Hepatocyte (in vitro differentiated cells): ENCODE data around the gene WDR54. TPM values are rescaled to one million over a fixed set of nuclear protein-coding genes. Genes with fewer than 3 reads are reported as not detected.

ENCODE experiments used
- DNase-seq: peaks from one replicate; pipeline ENCODE4 v3.0.0-alpha.2; 2016; ENCODE audit warnings: low spot score
- H2AFZ ChIP-seq: fragments of 200-600 bp; sonication (generic); 2 replicates; pipeline ENCODE4 v1.6.0; 2016; ENCODE audit warnings: antibody characterized with exemption, mild to moderate bottlenecking
- H3K27ac ChIP-seq: fragments of 200-600 bp; sonication (generic); 2 replicates; pipeline ENCODE4 v1.5.1; 2016; ENCODE audit warnings: mild to moderate bottlenecking
- H3K27me3 ChIP-seq: fragments of 200-600 bp; sonication (generic); 2 replicates; pipeline ENCODE4 v1.6.1; 2016
- H3K36me3 ChIP-seq: fragments of 200-600 bp; sonication (generic); replicated peaks from 2 replicates; pipeline ENCODE4 v1.5.1; 2016; ENCODE audit warnings: low read depth; ENCODE audit not compliant: insufficient read depth
- H3K4me1 ChIP-seq: fragments of 200-600 bp; sonication (generic); 2 replicates; pipeline ENCODE4 v1.5.1; 2016; ENCODE audit warnings: mild to moderate bottlenecking, moderate library complexity; ENCODE audit not compliant: insufficient read depth
- H3K4me2 ChIP-seq: fragments of 200-600 bp; sonication (generic); 2 replicates; pipeline ENCODE4 v1.6.0; 2016
- H3K4me3 ChIP-seq: fragments of 200-600 bp; sonication (generic); 2 replicates; pipeline ENCODE4 v1.5.1; 2016; ENCODE audit warnings: mild to moderate bottlenecking
- H3K79me2 ChIP-seq: fragments of 200-600 bp; sonication (generic); 2 replicates; pipeline ENCODE4 v1.6.0; 2017; ENCODE audit warnings: mild to moderate bottlenecking
- H3K9me2 ChIP-seq: fragments of 200-600 bp; sonication (generic); replicated peaks from 2 replicates; pipeline ENCODE4 v1.6.0; 2017; ENCODE audit warnings: mild to moderate bottlenecking; ENCODE audit not compliant: insufficient read depth
- H3K9me3 ChIP-seq: fragments of 200-600 bp; sonication (generic); 2 replicates; pipeline ENCODE4 v1.5.1; 2016; ENCODE audit warnings: low read depth, mild to moderate bottlenecking
- H4K20me1 ChIP-seq: fragments of 200-600 bp; sonication (generic); 2 replicates; pipeline ENCODE4 v1.6.0; 2016; ENCODE audit warnings: mild to moderate bottlenecking; ENCODE audit not compliant: insufficient read depth, poor library complexity, severe bottlenecking
- CTCF ChIP-seq: fragments of 200-600 bp; sonication (generic); IDR thresholded peaks from 2 replicates; pipeline ENCODE4 v1.5.1; 2016; ENCODE audit warnings: antibody characterized with exemption, mild to moderate bottlenecking; ENCODE audit not compliant: poor library complexity
- EZH2 ChIP-seq: fragments of 200-600 bp; sonication (generic); IDR thresholded peaks from 2 replicates; pipeline ENCODE4 v1.6.1; 2016; ENCODE audit warnings: antibody characterized with exemption, mild to moderate bottlenecking, borderline replicate concordance
- EZH2phosphoT487 ChIP-seq: fragments of 200-600 bp; sonication (generic); IDR thresholded peaks from one replicate; pipeline ENCODE4 v1.6.1; 2018; ENCODE audit warnings: antibody characterized with exemption, mild to moderate bottlenecking, low read depth, moderate library complexity; ENCODE audit not compliant: unreplicated experiment, severe bottlenecking
- WGBS: methylation state at CpG from one replicate; pipeline ENCODE4 v1.1.6; 2016; ENCODE audit warnings: low lambda C conversion rate; ENCODE audit errors: missing lambda C conversion rate; 5-methylcytosine and 5-hydroxymethylcytosine counted together
- polyA plus RNA-seq: library from polyadenylated mRNA; unstranded; fragments of >200 nt; fragmentation: Nextera tagmentation; extraction: Ambion mirVana; gene quantifications from 2 replicates; pipeline ENCODE4 v1.2.1, GENCODE V29; 2016
- total RNA-seq: library from RNA; depleted of rRNA; stranded (reverse); fragments of >200 nt; gene quantifications from 2 replicates; pipeline ENCODE4 v1.2.3, GENCODE V29; 2014

Gene WDR54
- total and polyA plus RNA-seq, 2 experiments from 2014 or later, result 6.2 to 22.6 TPM

GRCh38 chr2:74383254-74383653 is 38.3 kb upstream of the WDR54 start:
- TF ChIP-seq CTCF (no peak), EZH2 (no peak), EZH2phosphoT487 (no peak)
- no peak overlapping the region for H3K4me3 ChIP-seq
- H3K9me3 ChIP-seq, result no peaks in the 10 kb centered on the region
- H3K36me3 ChIP-seq, result no peaks in the 10 kb centered on the region
- 57% methylated on average over 1 of the region's 1 CpG for WGBS
- no peak overlapping the region for H3K27ac ChIP-seq
- H3K4me2 ChIP-seq, result no peak overlapping the region
- DNase-seq, result no peak
- peaks cover 13% of the 10 kb centered on the region for H3K4me1 ChIP-seq
- H2AFZ ChIP-seq, result no peak overlapping the region
- no peaks in the 10 kb centered on the region for H3K9me2 ChIP-seq
- no peaks in the 10 kb centered on the region for H3K27me3 ChIP-seq
- peaks cover 97% of the 10 kb centered on the region for H3K79me2 ChIP-seq
- H4K20me1 ChIP-seq, result peaks cover 41% of the 10 kb centered on the region

- H3K27me3 ChIP-seq, result no peaks in the 10 kb centered on the region
- WGBS, result 93% methylated on average over 3 of the region's 3 CpGs
- peaks cover 45% of the 10 kb centered on the region for H4K20me1 ChIP-seq
- H3K4me2 ChIP-seq, result no peak overlapping the region
- H3K36me3 ChIP-seq, result no peaks in the 10 kb centered on the region
- no peaks in the 10 kb centered on the region for H3K9me3 ChIP-seq
- no peaks in the 10 kb centered on the region for H3K9me2 ChIP-seq
- peaks cover 13% of the 10 kb centered on the region for H3K4me1 ChIP-seq
- no peak for DNase-seq
- H3K79me2 ChIP-seq, result peaks cover 97% of the 10 kb centered on the region
- no peak for TF ChIP-seq CTCF
- TF ChIP-seq EZH2phosphoT487, result no peak
- TF ChIP-seq EZH2, result no peak
- no peak overlapping the region for H3K4me3 ChIP-seq
- H2AFZ ChIP-seq, result no peak overlapping the region
- H3K27ac ChIP-seq, result no peak overlapping the region
Measured at GRCh38 chr2:74384051-74384450, 37.5 kb upstream of the WDR54 start.

GRCh38 chr2:74385396-74385795 is 36.1 kb upstream of the WDR54 start:
- peaks cover 43% of the 10 kb centered on the region for H4K20me1 ChIP-seq
- 87% methylated on average over 8 of the region's 8 CpGs for WGBS

More at GRCh38 chr2:74385396-74385795, 36.1 kb upstream of the WDR54 start:
- Histone ChIP-seq H3K79me2 (peaks cover 97% of the 10 kb centered on the region), H2AFZ (no peak overlapping the region), H3K4me3 (no peak overlapping the region), H3K4me2 (no peak overlapping the region), H3K9me3 (no peaks in the 10 kb centered on the region), H3K27ac (no peak overlapping the region), H3K4me1 (peaks cover 12% of the 10 kb centered on the region), H3K36me3 (no peaks in the 10 kb centered on the region), H3K27me3 (no peaks in the 10 kb centered on the region), H3K9me2 (no peaks in the 10 kb centered on the region)
- TF ChIP-seq EZH2 (no peak), EZH2phosphoT487 (no peak), CTCF (no peak)
- no peak for DNase-seq
